Panc1 (cell line): ENCODE measurements around the gene THEM4. TPM values are rescaled to one million over a fixed set of nuclear protein-coding genes. Genes with fewer than 3 reads are reported as not detected.
A peak's percentile ranks its signal among the peaks of the same experiment; 100 is the strongest.

Source experiments
- ATAC-seq: fragments of 200-7000 bp; cut with Tn5 transposase; 2 replicates; pipeline ENCODE4 v1.9.1; 2020; ENCODE audit warnings: mild to moderate bottlenecking, moderate library complexity
- BruUV-seq: library from RNA; stranded (reverse); fragments of 400-500 nt; replicated peaks from 2 replicates; lab custom pipeline; 2021; lab: Mats Ljungman, UMichigan
- CTCF ChIA-PET: fragments of 300-600 bp; sonication (Branson Sonifier 250); formaldehyde crosslinking; loops from one replicate; lab custom pipeline; 2022; ENCODE audit warnings: antibody characterized with exemption; lab: Charles Lee
- POLR2A ChIA-PET: fragments of 300-600 bp; sonication (Branson Sonifier 250); formaldehyde crosslinking; loops from one replicate; lab custom pipeline; 2022; ENCODE audit warnings: antibody characterized with exemption; lab: Charles Lee
- DNase-seq: peaks from one replicate; pipeline ENCODE4 v3.0.0-alpha.2; 2010; ENCODE audit warnings: low read depth, low spot score
- H3K27ac ChIP-seq: 2 replicates; pipeline ENCODE4 v1.5.1; 2011; ENCODE audit warnings: mild to moderate bottlenecking, low read length, inconsistent platforms
- H3K27me3 ChIP-seq: fragments of 200-500 bp; sonication (Bioruptor generic); 2 replicates; pipeline ENCODE4 v1.6.0; 2014; ENCODE audit warnings: low read length, inconsistent platforms; ENCODE audit not compliant: control insufficient read depth, insufficient read depth
- H3K36me3 ChIP-seq: fragments of 200-500 bp; sonication (Bioruptor generic); 2 replicates; pipeline ENCODE4 v1.5.1; 2014; ENCODE audit warnings: inconsistent platforms, mild to moderate bottlenecking, low read length, moderate library complexity; ENCODE audit not compliant: control insufficient read depth, insufficient read depth
- H3K4me1 ChIP-seq: 2 replicates; pipeline ENCODE4 v1.5.1; 2011; ENCODE audit warnings: inconsistent platforms, mild to moderate bottlenecking, low read length, moderate library complexity; ENCODE audit not compliant: control insufficient read depth, insufficient read depth
- H3K4me3 ChIP-seq, 2 experiments: 2 replicates each; pipeline ENCODE4 v1.5.1; 2011 to 2012; ENCODE audit warnings: low read depth in 2 of 2, low read length in 2 of 2, mild to moderate bottlenecking in 2 of 2, inconsistent platforms in 1 of 2, moderate library complexity in 1 of 2
- H3K9me3 ChIP-seq: fragments of 200-500 bp; sonication (Bioruptor generic); 2 replicates; pipeline ENCODE4 v1.5.1; 2014; ENCODE audit warnings: low read depth, mild to moderate bottlenecking, inconsistent platforms, low read length, moderate library complexity; ENCODE audit not compliant: control insufficient read depth, insufficient read depth
- CTCF ChIP-seq: fragments of 450-650 bp; IDR thresholded peaks from 2 replicates; pipeline ENCODE4 v1.5.1; 2017; ENCODE audit warnings: mild to moderate bottlenecking
- POLR2AphosphoS5 ChIP-seq: IDR thresholded peaks from 2 replicates; pipeline ENCODE4 v1.6.1; 2012; ENCODE audit warnings: mild to moderate bottlenecking, low read depth, low read length, moderate library complexity
- REST ChIP-seq, 2 experiments: IDR thresholded peaks; 2 replicates each; pipeline ENCODE4 v1.6.1; 2011 to 2012; ENCODE audit warnings: low read depth in 2 of 2, control low read depth in 1 of 2, low read length in 1 of 2, mild to moderate bottlenecking in 1 of 2, moderate library complexity in 1 of 2; ENCODE audit not compliant: insufficient read depth in 1 of 2
- SIN3A ChIP-seq: IDR thresholded peaks from 2 replicates; pipeline ENCODE4 v1.6.1; 2012; ENCODE audit warnings: low read depth, mild to moderate bottlenecking, low read length, moderate library complexity, borderline replicate concordance; ENCODE audit not compliant: insufficient read depth
- TCF7L2 ChIP-seq: IDR thresholded peaks from 2 replicates; pipeline ENCODE4 v1.6.1; 2011; ENCODE audit warnings: mild to moderate bottlenecking, low read depth, low read length, inconsistent platforms
- in situ Hi-C: cut with HindIII; loops from 2 replicates; pipeline ENCODE4 v1.10.0; 2016; ENCODE audit warnings: low sequenced_read_pairs, low pct_unique_long_range_greater_than_20kb
- intact Hi-C: fragments of 100-400 bp; cut with micrococcal nuclease; formaldehyde crosslinking; loops from one replicate; pipeline ENCODE4 v1.10.0; 2022; ENCODE audit not compliant: unreplicated experiment
- total RNA-seq: library from RNA; stranded (reverse); gene quantifications from one replicate; pipeline ENCODE4 v1.2.1, GENCODE V29; 2021; ENCODE audit not compliant: unreplicated experiment

The THEM4 gene
- total RNA-seq, 1 experiment from 2014 or later, result 21.8 TPM

- no TSS peak for BruUV-seq
Observed at GRCh38 chr1:151942882-151943281, 33.6 kb upstream of the THEM4 start.

GRCh38 chr1:151940541-151940940 is 31.2 kb upstream of the THEM4 start:
- Histone ChIP-seq H3K27ac (peak overlapping the region; percentile 72; the same call in 1 of the 2 replicates), H3K27me3 (no peaks in the 10 kb centered on the region), H3K4me3 (no peak overlapping the region), H3K4me1 (peaks cover 51% of the 10 kb centered on the region), H3K36me3 (no peaks in the 10 kb centered on the region), H3K9me3 (no peaks in the 10 kb centered on the region)
- BruUV-seq, result no TSS peak
- ATAC-seq, result no peak
- ChIA-PET CTCF (no interaction called here), POLR2A (no interaction called here)
- no peak for DNase-seq
- TF ChIP-seq POLR2AphosphoS5, result no peak
- TF ChIP-seq SIN3A, result no peak
- no peak for TF ChIP-seq CTCF
- TF ChIP-seq REST (IDR thresholded peaks at IDR 0.05; ENCODE audit: insufficient read depth in 1 of 2, low read depth in 2 of 2, low read length in 1 of 2), result no peak
- TF ChIP-seq TCF7L2, result no peak
- intact Hi-C loops (no loop called here), in situ Hi-C loops (no loop called here)

More at GRCh38 chr1:151942882-151943281, 33.6 kb upstream of the THEM4 start:
- ATAC-seq (no peak), DNase-seq (no peak)
- POLR2A ChIA-PET, result no interaction called here
- TF ChIP-seq SIN3A, result no peak
- TF ChIP-seq POLR2AphosphoS5, result no peak
- TF ChIP-seq TCF7L2, result no peak
- no peak for TF ChIP-seq REST (IDR thresholded peaks at IDR 0.05; ENCODE audit: insufficient read depth in 1 of 2, low read depth in 2 of 2, low read length in 1 of 2)
- TF ChIP-seq CTCF, result no peak
- H3K4me3 ChIP-seq, result no peak overlapping the region
- H3K27ac ChIP-seq, result peak overlapping the region; percentile 41; the same call in 1 of the 2 replicates
- H3K9me3 ChIP-seq, result no peaks in the 10 kb centered on the region
- in situ Hi-C loops, result no loop called here
- CTCF ChIA-PET, result no interaction called here
- intact Hi-C loops, result no loop called here
- H3K27me3 ChIP-seq, result no peaks in the 10 kb centered on the region
- H3K4me1 ChIP-seq, result peaks cover 52% of the 10 kb centered on the region
- H3K36me3 ChIP-seq, result no peaks in the 10 kb centered on the region
